Measurements from ENCODE around the gene PGAP1.

PGAP1 gene

GRCh38 chr2:196891136-196891535 lies 35.4 kb downstream of the PGAP1 start:
- no peak for DNase-seq (ENCODE audit: low spot score)

GRCh38 chr2:196887431-196887830 lies 39.1 kb downstream of the PGAP1 start:
- no peak for DNase-seq (ENCODE audit: low spot score)

GRCh38 chr2:196884368-196884767 lies 42.1 kb downstream of the PGAP1 start:
- no peak for DNase-seq (ENCODE audit: low spot score)

GRCh38 chr2:196876364-196876763 lies 50.1 kb downstream of the PGAP1 start:
- no peak for DNase-seq (ENCODE audit: low spot score)

- DNase-seq (ENCODE audit: low spot score) = no peak
Observed at GRCh38 chr2:196875414-196875813, 51.1 kb downstream of the PGAP1 start.

GRCh38 chr2:196873511-196873910 lies 53.0 kb downstream of the PGAP1 start:
- no peak for DNase-seq (ENCODE audit: low spot score)

GRCh38 chr2:196854629-196855028 lies 71.9 kb downstream of the PGAP1 start:
- no peak for DNase-seq (ENCODE audit: low spot score)

GRCh38 chr2:196853301-196854087 lies 73.0 kb downstream of the PGAP1 start:
- DNase-seq (ENCODE audit: low spot score) = no peak

GRCh38 chr2:196851088-196851487 lies 75.4 kb downstream of the PGAP1 start:
- no peak for DNase-seq (ENCODE audit: low spot score)

GRCh38 chr2:196849895-196850294 lies 76.6 kb downstream of the PGAP1 start:
- peak; percentile 18 for DNase-seq (ENCODE audit: low spot score)

GRCh38 chr2:196846295-196846694 lies 80.2 kb downstream of the PGAP1 start:
- no peak for DNase-seq (ENCODE audit: low spot score)

GRCh38 chr2:196845371-196845770 lies 81.1 kb downstream of the PGAP1 start:
- DNase-seq (ENCODE audit: low spot score) = no peak

- DNase-seq (ENCODE audit: low spot score) = no peak
Observed at GRCh38 chr2:196840171-196840570, 86.3 kb downstream of the PGAP1 start.

GRCh38 chr2:196839574-196839973 lies 86.9 kb downstream of the PGAP1 start:
- DNase-seq (ENCODE audit: low spot score) = no peak

GRCh38 chr2:196836440-196836839 lies 90.1 kb downstream of the PGAP1 start:
- DNase-seq (ENCODE audit: low spot score) = no peak

GRCh38 chr2:196830701-196831100 lies 95.8 kb downstream of the PGAP1 start:
- no peak for DNase-seq (ENCODE audit: low spot score)

GRCh38 chr2:196827356-196827755 lies 99.2 kb downstream of the PGAP1 start:
- no peak for DNase-seq (ENCODE audit: low spot score)

GRCh38 chr2:196823750-196824522 lies 102.6 kb downstream of the PGAP1 start:
- no peak for DNase-seq (ENCODE audit: low spot score)

- no peak for DNase-seq (ENCODE audit: low spot score)
Observed at GRCh38 chr2:196821195-196821594, 105.3 kb downstream of the PGAP1 start.

GRCh38 chr2:196809260-196809659 lies 117.2 kb downstream of the PGAP1 start, which contains the start of gene C2orf66:
Gene C2orf66 (minus strand): TSS chr2:196809355. CDS start chr2:196809336, 19 bp downstream.
- DNase-seq (ENCODE audit: low spot score) = no peak

- DNase-seq (ENCODE audit: low spot score) = no peak
Observed at GRCh38 chr2:196808083-196808665, 118.3 kb downstream of the PGAP1 start.

GRCh38 chr2:196804381-196804780 lies 122.1 kb downstream of the PGAP1 start:
- DNase-seq (ENCODE audit: low spot score) = no peak

GRCh38 chr2:196802401-196802800 lies 124.1 kb downstream of the PGAP1 start:
- DNase-seq (ENCODE audit: low spot score) = no peak

All from pons (tissue), 1 donor.